Loucy (cell line): ENCODE results near the gene FARP1.

ENCODE experiments used
- CTCF ChIP-seq: fragments of 200-600 bp; sonication (generic); conservative IDR thresholded peaks from 2 replicates; pipeline ENCODE4 v1.5.1; 2014; ENCODE audit warnings: mild to moderate bottlenecking, antibody characterized with exemption, low read length
- EZH2phosphoT487 ChIP-seq: fragments of 200-600 bp; IDR thresholded peaks from 2 replicates; pipeline ENCODE4 v1.6.1; 2018; ENCODE audit warnings: antibody characterized with exemption, mild to moderate bottlenecking, moderate library complexity, borderline replicate concordance

GRCh38 chr13:98413796-98414195 lies 270.9 kb downstream of the FARP1 start:
- TF ChIP-seq CTCF = peak; percentile 55
- no peak for TF ChIP-seq EZH2phosphoT487
